Activated CD8-positive, alpha-beta memory T cell treated with anti-CD3 and anti-CD28 coated beads for 1 hour (primary cell): ENCODE data around the gene APLN.
A peak's percentile ranks its signal among the peaks of the same experiment; 100 is the strongest.

Source experiments
- DNase-seq, 2 donors: peaks; one replicate each; pipeline ENCODE4 v3.0.0-alpha.2; 2020; ENCODE audit warnings: low read depth in 1 of 2; ENCODE audit errors: extremely low read depth in 1 of 2

Gene APLN

GRCh38 chrX:129642641-129643040, 12.1 kb downstream of the APLN start:
- DNase-seq: no peak

DNA sequence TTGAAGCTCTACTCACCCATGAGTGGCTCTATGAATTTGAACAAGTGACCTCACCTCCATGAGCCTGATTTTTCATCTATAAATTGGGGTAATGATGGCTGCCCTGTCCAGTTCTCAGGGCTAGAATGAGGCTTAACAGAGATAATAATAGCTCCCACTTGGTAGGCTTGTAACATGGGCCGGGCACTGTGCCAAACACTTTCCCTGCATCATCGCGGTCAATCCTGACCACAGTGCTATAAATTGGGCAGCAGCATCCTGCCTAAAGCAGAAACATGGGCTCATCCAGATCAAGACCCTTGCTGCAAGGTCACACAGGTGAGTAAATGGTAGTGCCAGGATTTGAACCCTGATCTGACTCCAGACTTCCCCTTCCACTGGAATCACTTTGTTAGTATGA, 12.8 kb downstream of the APLN start:
- no peak for DNase-seq

DNA sequence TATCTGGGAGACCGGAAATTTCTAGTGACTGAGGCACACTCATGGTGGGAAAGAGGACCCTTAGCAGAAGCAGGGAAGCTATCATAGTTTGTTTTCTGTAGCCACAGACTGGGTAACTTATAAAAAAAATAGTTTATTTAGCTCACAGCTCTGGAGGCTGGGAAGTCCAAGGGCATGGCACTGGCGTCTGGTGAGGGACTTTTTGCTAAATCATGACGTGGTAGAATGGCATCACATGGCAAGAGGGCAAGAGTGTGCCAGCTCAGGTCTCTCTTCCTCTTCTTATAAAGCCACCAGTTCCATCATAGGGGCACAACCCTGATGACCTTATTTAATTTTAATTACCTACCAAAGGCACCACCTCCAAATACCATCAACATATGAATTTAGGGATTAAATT, 13.3 kb downstream of the APLN start:
- no peak for DNase-seq

GRCh38 chrX:129640737-129641136, 14.0 kb downstream of the APLN start:
- no peak for DNase-seq

DNA sequence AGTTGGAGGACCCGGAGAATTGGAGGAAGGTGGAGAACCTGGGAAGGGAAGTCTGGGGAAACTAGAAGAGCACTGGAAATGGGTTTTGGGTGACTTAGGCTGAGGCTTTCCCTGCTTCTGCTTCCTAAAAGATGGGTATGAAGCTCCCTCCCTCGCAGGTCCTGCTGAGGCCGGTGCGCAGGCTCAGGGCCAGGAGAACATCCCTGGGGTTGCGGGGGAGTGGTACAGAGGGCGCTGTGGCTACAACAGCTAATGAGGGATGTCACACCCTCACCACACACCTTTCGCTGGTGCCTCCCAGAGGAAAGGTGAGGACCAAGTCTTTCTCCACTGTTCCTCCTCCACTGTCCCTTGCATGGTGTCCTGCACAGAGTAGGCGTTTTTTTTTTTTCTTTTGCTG, 15.8 kb downstream of the APLN start:
- DNase-seq: no peak

DNA sequence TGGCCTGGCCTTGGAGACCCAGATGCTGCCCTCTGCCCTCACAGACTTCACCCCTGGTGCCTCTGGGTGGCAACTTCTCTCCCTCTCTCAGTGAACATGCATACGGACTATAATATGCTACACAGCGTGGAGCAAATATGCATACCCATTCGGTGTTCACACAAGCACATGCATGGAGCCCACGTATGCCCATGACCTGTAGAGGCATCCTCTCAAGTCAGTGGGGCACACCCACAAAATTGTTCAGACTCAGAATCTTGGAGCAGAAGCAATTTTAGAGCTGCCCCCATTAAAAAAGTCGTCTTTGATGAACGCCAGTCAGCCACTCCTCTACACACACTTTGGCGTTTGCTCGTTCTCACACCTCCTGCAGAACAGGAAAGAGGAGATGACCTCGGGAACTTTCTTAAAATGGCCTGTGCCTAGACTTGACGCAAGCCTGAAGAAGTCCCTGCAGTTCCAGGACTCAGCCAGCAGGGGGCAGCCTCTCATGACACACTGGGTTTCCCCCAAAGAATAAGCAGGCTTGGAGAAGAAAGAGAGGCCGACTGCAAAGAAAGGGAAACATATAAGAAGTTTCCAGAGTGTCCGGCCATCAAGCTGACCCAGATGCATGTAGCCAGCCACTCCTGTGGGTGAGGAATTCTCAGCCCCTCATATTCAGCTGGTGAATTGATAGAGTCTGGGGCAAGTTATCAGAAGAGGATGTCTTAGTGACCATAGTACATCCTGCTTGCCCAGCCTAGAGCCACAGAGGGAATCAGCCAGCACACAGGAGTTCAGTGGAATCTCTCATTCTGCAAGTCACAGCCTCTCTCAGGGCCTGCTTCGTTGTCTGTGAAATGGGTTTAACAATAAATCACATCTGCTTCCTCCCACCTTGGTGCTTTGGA, 17.3 kb downstream of the APLN start:
- DNase-seq: peak; percentile 51 to 62

GRCh38 chrX:129636175-129636681, 18.5 kb downstream of the APLN start:
- DNase-seq: no peak

GRCh38 chrX:129634541-129634940, 20.2 kb downstream of the APLN start:
- no peak for DNase-seq

DNA sequence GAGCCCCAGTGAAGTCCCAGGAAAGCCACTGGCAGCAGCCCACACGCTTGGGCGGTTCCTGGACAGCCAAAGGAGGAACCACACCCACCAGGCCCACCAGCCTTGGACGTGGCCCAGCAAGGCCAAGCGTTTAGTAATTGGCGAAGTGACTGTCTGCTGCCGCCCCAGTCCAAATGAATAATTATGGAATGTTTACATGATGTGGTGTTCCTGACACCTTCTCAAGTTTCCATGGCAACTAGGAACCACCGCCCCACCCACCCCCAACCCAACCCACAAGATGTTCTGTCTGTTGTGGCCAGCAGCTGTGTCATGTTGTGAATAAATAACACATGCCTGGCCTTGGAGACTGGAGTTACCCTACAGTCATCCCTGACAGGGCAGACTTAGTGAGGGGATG, 22.3 kb downstream of the APLN start:
- DNase-seq: no peak

DNA sequence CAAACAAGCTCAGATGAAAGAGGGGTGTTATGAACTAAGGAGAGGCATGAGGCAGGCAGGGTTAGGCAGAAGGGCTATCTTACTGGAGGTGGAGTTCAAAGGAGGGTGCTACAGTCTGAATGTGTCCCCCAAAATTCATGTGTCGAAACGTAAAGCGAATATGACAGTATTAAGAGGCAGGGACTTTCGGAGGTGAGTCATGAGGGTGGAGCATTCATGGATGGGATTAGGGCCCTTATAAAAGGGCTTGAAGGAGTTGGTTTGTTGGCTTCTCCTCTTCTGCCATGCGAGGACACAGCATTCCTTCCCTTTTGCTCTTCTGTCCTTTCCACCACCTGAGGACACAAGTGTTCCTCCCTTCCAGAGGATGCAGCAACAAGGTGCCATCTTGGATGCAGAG, 22.9 kb downstream of the APLN start:
- no peak for DNase-seq

DNA sequence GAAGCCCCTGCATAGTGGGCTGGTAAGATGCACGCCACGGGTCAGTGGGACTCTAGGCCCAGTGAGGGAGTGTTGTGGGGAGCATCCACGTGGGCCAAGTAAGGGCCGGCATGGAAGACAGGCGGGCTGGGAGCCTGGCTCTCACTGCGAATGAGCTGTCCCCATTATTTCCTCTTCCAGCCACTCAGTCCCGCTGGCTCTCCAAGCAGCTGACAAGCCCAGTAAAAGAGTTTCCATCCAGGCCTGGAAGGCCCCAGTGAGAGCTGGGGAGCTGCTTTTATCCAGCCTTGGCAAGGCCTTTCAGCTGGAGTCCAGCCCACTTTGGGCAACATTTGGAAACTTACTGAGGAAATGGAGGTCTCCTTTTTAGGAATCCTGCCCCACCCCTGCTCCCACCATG, 24.9 kb downstream of the APLN start:
- no peak for DNase-seq

DNA sequence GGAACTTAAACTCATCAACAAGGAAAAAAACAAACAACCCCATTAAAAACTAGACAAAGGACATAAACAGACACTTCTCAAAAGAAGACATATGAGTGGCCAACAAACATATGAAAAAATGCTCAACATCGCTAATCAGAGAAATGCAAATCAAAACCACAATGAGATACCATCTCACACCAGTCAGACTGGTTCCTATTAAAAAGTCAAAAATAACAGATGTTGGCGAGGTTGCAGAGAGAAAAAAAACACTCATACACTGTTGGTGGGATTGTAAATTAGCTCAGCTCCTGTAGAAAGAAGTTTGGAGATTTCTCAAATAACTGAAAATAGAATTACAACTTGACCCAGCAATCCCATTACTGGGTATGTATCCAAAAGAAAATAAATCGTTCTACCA, 28.7 kb downstream of the APLN start:
- no peak for DNase-seq

DNA sequence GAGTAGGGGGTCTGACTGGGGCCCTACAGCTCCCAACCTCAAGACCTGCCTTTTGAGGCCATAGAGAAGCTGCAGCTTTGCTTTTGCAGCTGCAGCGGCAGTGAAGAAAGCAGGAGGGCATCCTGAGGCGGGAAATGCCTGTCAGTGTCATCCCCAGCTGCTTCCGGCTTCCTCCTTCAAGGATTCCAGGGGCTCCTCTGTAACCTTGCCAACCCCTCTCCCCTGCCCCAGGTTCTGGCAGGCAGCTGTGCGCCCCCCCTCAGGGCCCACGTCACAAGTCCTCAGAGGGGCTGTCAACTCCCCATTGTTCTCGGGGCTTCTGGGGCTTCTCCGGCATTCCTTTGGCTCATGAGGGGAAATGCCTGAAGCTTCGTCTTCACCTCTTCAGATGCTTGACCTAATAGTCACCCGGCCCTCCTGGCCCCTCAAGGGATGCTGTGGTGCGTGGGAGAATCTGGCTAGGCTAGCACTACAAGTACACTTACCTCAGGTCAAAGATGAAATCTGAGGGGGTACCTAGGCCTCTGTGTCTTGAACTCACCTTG, 31.9 kb downstream of the APLN start:
- no peak for DNase-seq

GRCh38 chrX:129618997-129619396, 35.8 kb downstream of the APLN start:
- no peak for DNase-seq

DNA sequence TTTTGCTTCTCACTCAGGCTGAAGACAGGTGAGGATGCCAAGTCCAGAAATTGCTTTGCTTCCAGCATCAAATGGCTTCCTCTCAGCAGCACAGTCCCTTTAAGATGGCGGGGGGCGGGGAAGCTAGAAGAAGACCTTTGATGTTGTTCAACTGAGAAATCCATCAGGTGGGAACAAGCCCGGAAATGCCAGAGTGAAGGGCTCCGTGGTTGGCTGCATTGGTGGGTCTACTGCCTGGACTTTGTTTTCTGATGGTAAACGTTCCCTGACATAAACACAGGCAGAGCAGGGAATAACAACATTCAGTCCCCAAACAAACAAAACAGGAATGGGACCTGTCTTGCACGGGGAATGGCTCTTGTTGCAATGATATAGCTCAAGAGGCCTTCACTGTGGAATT, 37.3 kb downstream of the APLN start:
- DNase-seq: no peak

DNA sequence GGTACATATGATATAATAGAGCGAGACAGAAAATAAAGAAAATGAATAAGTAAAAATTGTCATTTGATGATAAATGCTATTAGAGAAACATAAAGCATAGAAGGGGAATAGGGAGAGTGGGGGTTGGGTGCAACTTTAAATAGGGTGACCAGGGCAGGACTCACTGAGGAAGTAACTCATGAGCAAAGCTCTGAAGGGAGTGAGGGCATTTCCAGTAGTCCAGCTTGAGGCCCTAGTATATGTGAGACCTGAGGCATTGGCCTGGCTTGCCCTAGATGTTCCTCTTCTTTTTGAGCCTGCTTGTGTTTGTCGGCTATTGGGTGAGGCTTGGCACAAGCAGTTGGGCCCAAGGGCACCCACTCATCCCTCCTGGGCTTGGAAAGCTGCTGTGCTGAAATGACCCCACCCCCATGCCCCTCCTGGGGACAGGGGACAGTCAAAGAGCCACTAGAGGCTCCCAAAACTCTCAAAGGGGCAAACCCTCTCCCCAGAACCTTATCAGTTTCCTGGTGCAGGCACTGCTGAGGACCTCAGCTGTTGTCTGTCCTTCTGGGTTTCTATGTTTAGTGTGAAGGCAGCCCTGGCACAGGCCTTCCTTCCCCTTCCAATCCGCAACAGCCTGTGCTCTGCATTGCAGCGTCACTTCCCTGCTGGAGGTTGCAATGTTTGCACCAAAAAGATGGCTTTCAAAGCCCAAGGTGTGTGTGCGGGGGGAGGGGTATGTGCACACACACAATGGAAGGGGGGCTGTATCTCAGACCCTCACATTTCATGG, 40.1 kb downstream of the APLN start:
- no peak for DNase-seq

GRCh38 chrX:129613596-129613995, 41.2 kb downstream of the APLN start:
- DNase-seq: no peak

DNA sequence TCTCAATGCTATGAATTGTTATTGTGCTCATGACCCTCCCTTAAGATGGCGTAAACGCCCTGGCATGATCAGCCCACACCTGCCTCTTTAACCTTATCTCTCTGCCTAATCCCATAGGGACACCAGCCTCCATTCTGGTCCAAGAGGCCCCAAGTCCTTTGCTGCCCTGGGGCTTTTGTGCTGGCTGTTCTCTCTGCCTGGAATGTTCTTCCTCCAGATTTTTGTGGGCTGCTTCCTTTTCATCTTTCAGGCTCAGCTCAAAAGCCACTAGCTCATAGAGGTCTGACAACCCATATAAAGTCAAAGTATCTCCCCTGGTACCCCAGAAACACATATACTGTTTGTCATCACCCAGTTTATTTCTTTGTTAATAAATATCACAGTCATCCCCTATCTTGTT, 42.4 kb downstream of the APLN start:
- no peak for DNase-seq

- no peak for DNase-seq
Observed at GRCh38 chrX:129609395-129609794, 45.4 kb downstream of the APLN start.

- DNase-seq: no peak
Observed at GRCh38 chrX:129608496-129608895, 46.3 kb downstream of the APLN start.

- DNase-seq: peak in 1 of 2 donors; percentile 24
Observed at GRCh38 chrX:129606918-129607317, 47.8 kb downstream of the APLN start.

DNA sequence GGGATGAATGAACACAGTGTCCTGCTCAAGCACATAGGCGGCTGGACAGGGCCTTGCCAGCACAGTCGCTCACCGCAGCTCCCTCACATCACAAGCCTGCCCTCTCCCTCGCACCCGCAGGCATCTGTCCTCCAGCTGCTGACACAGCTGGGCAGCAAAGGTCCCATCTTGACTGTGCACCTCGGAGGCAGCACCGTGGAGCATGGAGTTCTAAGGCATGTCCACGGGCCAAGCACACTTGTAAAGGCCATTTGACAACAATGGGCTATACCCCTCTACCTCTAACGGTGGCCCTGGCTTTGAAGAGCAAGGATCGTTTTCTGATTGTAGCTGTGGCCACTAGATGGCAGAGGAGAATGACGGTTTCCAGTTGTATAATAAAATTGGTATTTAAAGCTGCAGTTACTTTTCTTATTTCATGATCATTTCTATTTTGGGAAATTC, 53.8 kb downstream of the APLN start:
- no peak for DNase-seq
